Measurements from ENCODE around the gene RBM38.

RBM38 gene

GRCh38 chr20:57404006-57404405 is 12.8 kb downstream of the RBM38 start:
- no peak for DNase-seq (ENCODE audit: low read depth)

GRCh38 chr20:57404419-57405072 is 13.3 kb downstream of the RBM38 start:
- no peak for DNase-seq (ENCODE audit: low read depth)

GRCh38 chr20:57405236-57406016 is 14.2 kb downstream of the RBM38 start:
- no peak for DNase-seq (ENCODE audit: low read depth)

GRCh38 chr20:57407541-57407956 is 16.4 kb downstream of the RBM38 start:
- no peak for DNase-seq (ENCODE audit: low read depth)

- no peak for DNase-seq (ENCODE audit: low read depth)
Observed at GRCh38 chr20:57408131-57408530, 16.9 kb downstream of the RBM38 start.

GRCh38 chr20:57408536-57409233 is 17.5 kb downstream of the RBM38 start:
- DNase-seq (ENCODE audit: low read depth), result no peak

GRCh38 chr20:57409316-57409671 is 18.1 kb downstream of the RBM38 start:
- no peak for DNase-seq (ENCODE audit: low read depth)

GRCh38 chr20:57409672-57410397 is 18.6 kb downstream of the RBM38 start:
- DNase-seq (ENCODE audit: low read depth), result no peak

GRCh38 chr20:57410398-57410920 is 19.3 kb downstream of the RBM38 start:
- DNase-seq (ENCODE audit: low read depth), result no peak

GRCh38 chr20:57410924-57411323 is 19.7 kb downstream of the RBM38 start:
- DNase-seq (ENCODE audit: low read depth), result no peak

- no peak for DNase-seq (ENCODE audit: low read depth)
Observed at GRCh38 chr20:57411406-57412283, 20.4 kb downstream of the RBM38 start.

- DNase-seq (ENCODE audit: low read depth), result no peak
Observed at GRCh38 chr20:57412347-57413029, 21.3 kb downstream of the RBM38 start.

- no peak for DNase-seq (ENCODE audit: low read depth)
Observed at GRCh38 chr20:57413986-57414385, 22.8 kb downstream of the RBM38 start.

GRCh38 chr20:57414867-57415592 is 23.8 kb downstream of the RBM38 start:
- DNase-seq (ENCODE audit: low read depth), result no peak

GRCh38 chr20:57415771-57416170 is 24.6 kb downstream of the RBM38 start:
- DNase-seq (ENCODE audit: low read depth), result no peak

GRCh38 chr20:57416296-57417022 is 25.3 kb downstream of the RBM38 start:
- no peak for DNase-seq (ENCODE audit: low read depth)

- no peak for DNase-seq (ENCODE audit: low read depth)
Observed at GRCh38 chr20:57417051-57417689, 26.0 kb downstream of the RBM38 start.

Measured in HS-27A (cell line).